ENCODE measurements around the gene TBC1D22A. TPM values are rescaled to one million over a fixed set of nuclear protein-coding genes. Genes with fewer than 3 reads are reported as not detected.

Gene TBC1D22A
- total and polyA plus RNA-seq, 2 donors (not counting 3 experiments of a cell fraction or from before 2014, with no cell fraction given), result 26.1 to 32.4 TPM

GRCh38 chr22:46779651-46780050 lies 17.2 kb downstream of the TBC1D22A start:
- Histone ChIP-seq H4K20me1 (replicated peaks; ENCODE audit: control insufficient read depth, extremely low read depth, insufficient read depth, low read length) (no peaks in the 10 kb centered on the region), H3K9me1 (replicated peaks; ENCODE audit: control insufficient read depth, extremely low read depth, insufficient read depth, low read length) (no peaks in the 10 kb centered on the region), H2AFZ (ENCODE audit: low read depth, low read length) (no peak overlapping the region), H3K36me3 (ENCODE audit: control insufficient read depth in 2 of 2, extremely low read depth in 1 of 2, insufficient read depth in 2 of 2, low read length in 2 of 2) (no peaks in the 10 kb centered on the region), H3K27ac (ENCODE audit: insufficient read depth, low read depth, low read length) (no peak overlapping the region), H3K4me1 (ENCODE audit: control insufficient read depth, extremely low read depth, insufficient read depth, low read length) (peaks cover 3% of the 10 kb centered on the region), H3K4me2 (ENCODE audit: insufficient read depth, low read length) (no peak overlapping the region), H3K4me3 (replicated peaks in 1 of 3; ENCODE audit: insufficient read depth in 1 of 3, low read depth in 1 of 3, low read length in 3 of 3) (no peak overlapping the region), H3K79me2 (ENCODE audit: control insufficient read depth, insufficient read depth, low read length) (peaks cover 44% of the 10 kb centered on the region), H3K9me3 (replicated peaks; ENCODE audit: control insufficient read depth, insufficient read depth, low read length) (no peaks in the 10 kb centered on the region), H3K9ac (replicated peaks; ENCODE audit: extremely low read depth, insufficient read depth, low read length) (no peak overlapping the region), H3K27me3 (ENCODE audit: control insufficient read depth in 2 of 2, insufficient read depth in 2 of 2, low read length in 2 of 2) (no peaks in the 10 kb centered on the region)
- BruUV-seq (replicated peaks), result no TSS peak
- ChIA-PET CTCF (interaction anchor here (0.8 to 1.2 kb wide), 2 partner anchors 9 to 19 kb away, joined by 3 to 4 read pairs; no protein-coding TSS in a partner anchor), POLR2A (no interaction called here)
- dilution Hi-C loops (cut with MboI; ENCODE audit: extremely low pct_ligation_motif_present, low sequenced_read_pairs), result no loop called here
- intact Hi-C loops (cut with micrococcal nuclease), result no loop called here
- DNase-seq (ENCODE audit: low read depth, low spot score) (no peak), FAIRE-seq (no peak)
- TF ChIP-seq, protein P1, sequence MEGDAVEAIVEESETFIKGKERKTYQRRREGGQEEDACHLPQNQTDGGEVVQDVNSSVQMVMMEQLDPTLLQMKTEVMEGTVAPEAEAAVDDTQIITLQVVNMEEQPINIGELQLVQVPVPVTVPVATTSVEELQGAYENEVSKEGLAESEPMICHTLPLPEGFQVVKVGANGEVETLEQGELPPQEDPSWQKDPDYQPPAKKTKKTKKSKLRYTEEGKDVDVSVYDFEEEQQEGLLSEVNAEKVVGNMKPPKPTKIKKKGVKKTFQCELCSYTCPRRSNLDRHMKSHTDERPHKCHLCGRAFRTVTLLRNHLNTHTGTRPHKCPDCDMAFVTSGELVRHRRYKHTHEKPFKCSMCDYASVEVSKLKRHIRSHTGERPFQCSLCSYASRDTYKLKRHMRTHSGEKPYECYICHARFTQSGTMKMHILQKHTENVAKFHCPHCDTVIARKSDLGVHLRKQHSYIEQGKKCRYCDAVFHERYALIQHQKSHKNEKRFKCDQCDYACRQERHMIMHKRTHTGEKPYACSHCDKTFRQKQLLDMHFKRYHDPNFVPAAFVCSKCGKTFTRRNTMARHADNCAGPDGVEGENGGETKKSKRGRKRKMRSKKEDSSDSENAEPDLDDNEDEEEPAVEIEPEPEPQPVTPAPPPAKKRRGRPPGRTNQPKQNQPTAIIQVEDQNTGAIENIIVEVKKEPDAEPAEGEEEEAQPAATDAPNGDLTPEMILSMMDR (IDR thresholded peaks at IDR 0.05; ENCODE audit: extremely low read depth in 1 of 2, insufficient read depth in 1 of 2, low read depth in 1 of 2, low read length in 2 of 2), result no peak
- TF ChIP-seq MYC (IDR thresholded peaks at IDR 0.05; ENCODE audit: low read depth, low read length) (no peak), JUN (IDR thresholded peaks at IDR 0.05; ENCODE audit: borderline replicate concordance, insufficient read depth, insufficient read length, low read depth) (no peak), POLR2A (IDR thresholded peaks at IDR 0.05; ENCODE audit: low read depth, low read length) (no peak), FOS (IDR thresholded peaks at IDR 0.05; ENCODE audit: borderline replicate concordance, insufficient read depth, low read length) (no peak), EZH2 (IDR thresholded peaks at IDR 0.05; ENCODE audit: borderline replicate concordance, low read depth, low read length, severe bottlenecking) (no peak), GATA2 (IDR thresholded peaks at IDR 0.05; ENCODE audit: insufficient read depth, insufficient read length, low read depth, low read length) (no peak), POLR2AphosphoS5 (IDR thresholded peaks at IDR 0.05; ENCODE audit: insufficient read depth, low read depth, low read length) (no peak)
- TF ChIP-seq, protein P2, sequence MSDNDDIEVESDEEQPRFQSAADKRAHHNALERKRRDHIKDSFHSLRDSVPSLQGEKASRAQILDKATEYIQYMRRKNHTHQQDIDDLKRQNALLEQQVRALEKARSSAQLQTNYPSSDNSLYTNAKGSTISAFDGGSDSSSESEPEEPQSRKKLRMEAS (IDR thresholded peaks at IDR 0.05; ENCODE audit: insufficient read depth, insufficient read length), result no peak
